H1 (cell line): Measurements from ENCODE around the gene HELZ2. TPM values are rescaled to one million over a fixed set of nuclear protein-coding genes. Genes with fewer than 3 reads are reported as not detected.

Experiments
- CHD2 ChIP-seq: IDR thresholded peaks from 2 replicates; pipeline ENCODE4 v1.6.1; 2012; ENCODE audit warnings: low read length, improper control_type of control experiment
- KDM5A ChIP-seq: fragments of 200-600 bp; IDR thresholded peaks from 2 replicates; pipeline ENCODE4 v1.7.1; 2012; ENCODE audit warnings: mild to moderate bottlenecking, low read length, inconsistent platforms, mixed read lengths
- RFX5 ChIP-seq: IDR thresholded peaks from 2 replicates; pipeline ENCODE4 v1.6.1; 2011; ENCODE audit warnings: low read depth, low read length, improper control_type of control experiment, borderline replicate concordance
- RNF2 ChIP-seq: fragments of 200-900, 300-1000 bp; sonication (generic); IDR thresholded peaks from 2 replicates; pipeline ENCODE4 v1.7.1; 2016; ENCODE audit warnings: borderline replicate concordance, low read depth, mild to moderate bottlenecking, antibody characterized with exemption, low read length; ENCODE audit not compliant: poor library complexity, severe bottlenecking; ENCODE audit errors: missing control alignments
- RXRA ChIP-seq: IDR thresholded peaks from 2 replicates; pipeline ENCODE4 v1.6.1; 2011; ENCODE audit warnings: low read depth, mild to moderate bottlenecking, low read length, moderate library complexity; ENCODE audit not compliant: insufficient read depth
- SP4 ChIP-seq: IDR thresholded peaks from 2 replicates; pipeline ENCODE4 v1.6.1; 2012; ENCODE audit warnings: low read length, inconsistent platforms
- TAF1 ChIP-seq: IDR thresholded peaks from 2 replicates; pipeline ENCODE4 v1.6.1; 2011; ENCODE audit warnings: mild to moderate bottlenecking, low read depth, low read length
- ZNF274 ChIP-seq: IDR thresholded peaks from 2 replicates; pipeline ENCODE4 v1.7.0; 2012; ENCODE audit warnings: low read length, borderline replicate concordance; ENCODE audit errors: extremely low read depth
- polyA plus RNA-seq, 7 experiments: library from polyadenylated mRNA; depleted of rRNA in 3 of 7; stranded (reverse) in 5 of 7; unstranded in 2 of 7; fragments of >200 nt in 5 of 7; fragments of 200-250 nt in 2 of 7; gene quantifications; 1 replicate in 5 of 7; 2 replicates in 1 of 7; 4 replicates in 1 of 7; pipeline versions ENCODE4 v1.2.1 to v1.2.3, GENCODE V29; 2011 to 2013; ENCODE audit warnings: missing spikeins in 2 of 7, mixed read lengths in 2 of 7
- total RNA-seq: library from RNA; stranded (reverse); fragmentation: NEBNext Ultra II Directional; extraction: Animal tissue kit (Norgen Biotek cat#: 25700); gene quantifications from 2 replicates; pipeline ENCODE4 v1.2.1, GENCODE V29; 2021

The HELZ2 gene
- total and polyA plus RNA-seq, 2 of the 8 experiments (the other 6 are each of a cell fraction or from before 2014, with no cell fraction given) = 7.9 to 17.5 TPM

- TF ChIP-seq ZNF274 (no peak), SP4 (no peak), CHD2 (no peak), RXRA (no peak), RFX5 (no peak), RNF2 (no peak), TAF1 (no peak), KDM5A (no peak)
Observed at GRCh38 chr20:63542031-63542559, 31.9 kb downstream of the HELZ2 start (continued).
